OCI-LY3 (cell line): Measurements from ENCODE around the gene BCAR1.

ENCODE experiments used
- H2AFZ ChIP-seq: fragments of 200-600, 300-600 bp; shearing (Covaris generic); 2 replicates; pipeline ENCODE4 v1.6.0; 2014; ENCODE audit warnings: antibody characterized with exemption, low read depth, low read length
- H3K27ac ChIP-seq: fragments of 200-600, 300-600 bp; sonication (generic); 2 replicates; pipeline ENCODE4 v1.5.1; 2014; ENCODE audit warnings: mild to moderate bottlenecking, low read length, moderate library complexity, mixed read lengths
- H3K27me3 ChIP-seq: fragments of 200-600, 300-600 bp; sonication (generic); 2 replicates; pipeline ENCODE4 v1.6.1; 2014; ENCODE audit warnings: low read depth, low read length, mixed read lengths
- H3K36me3 ChIP-seq: fragments of 200-600, 300-600 bp; sonication (generic); replicated peaks from 2 replicates; pipeline ENCODE3; 2014; ENCODE audit warnings: low read depth, low read length, mixed read lengths
- H3K4me1 ChIP-seq: fragments of 300-600, 200-600 bp; sonication (generic); 2 replicates; pipeline ENCODE4 v1.6.1; 2014; ENCODE audit warnings: low read length, mixed read lengths
- H3K4me2 ChIP-seq: fragments of 200-600, 300-600 bp; sonication (generic); 2 replicates; pipeline ENCODE4 v1.6.1; 2014; ENCODE audit warnings: low read length, mixed read lengths
- H3K4me3 ChIP-seq: fragments of 300-600, 200-600 bp; sonication (generic); 2 replicates; pipeline ENCODE4 v1.5.1; 2014; ENCODE audit warnings: antibody characterized with exemption, mild to moderate bottlenecking, low read length, moderate library complexity
- H3K79me2 ChIP-seq: fragments of 300-600, 200-600 bp; shearing (Covaris generic); 2 replicates; pipeline ENCODE4 v1.6.1; 2014; ENCODE audit warnings: mild to moderate bottlenecking, low read length, mixed read lengths
- H3K9ac ChIP-seq: fragments of 300-600, 200-600 bp; shearing (Covaris generic); 2 replicates; pipeline ENCODE4 v1.6.0; 2014; ENCODE audit warnings: mild to moderate bottlenecking, low read length, moderate library complexity
- H3K9me3 ChIP-seq: fragments of 200-600, 300-600 bp; shearing (Covaris generic); 2 replicates; pipeline ENCODE4 v1.6.1; 2014; ENCODE audit warnings: low read length, mixed read lengths; ENCODE audit not compliant: insufficient read depth
- H4K20me1 ChIP-seq: fragments of 200-600, 300-600 bp; sonication (generic); 2 replicates; pipeline ENCODE4 v1.6.1; 2016; ENCODE audit warnings: low read length, mixed read lengths; ENCODE audit not compliant: insufficient read depth
- EZH2phosphoT487 ChIP-seq: fragments of 200-600 bp; shearing (Covaris generic); IDR thresholded peaks from 2 replicates; pipeline ENCODE4 v1.6.1; 2018; ENCODE audit warnings: antibody characterized with exemption, mixed run types, low read depth
- TF ChIP-seq, protein P1 (sequence below): fragments of 200-600, 300-600 bp; sonication (generic); IDR thresholded peaks from 2 replicates; pipeline ENCODE4 v1.5.1; 2014; ENCODE audit warnings: antibody characterized with exemption, low read length, low read depth

Gene BCAR1

DNA sequence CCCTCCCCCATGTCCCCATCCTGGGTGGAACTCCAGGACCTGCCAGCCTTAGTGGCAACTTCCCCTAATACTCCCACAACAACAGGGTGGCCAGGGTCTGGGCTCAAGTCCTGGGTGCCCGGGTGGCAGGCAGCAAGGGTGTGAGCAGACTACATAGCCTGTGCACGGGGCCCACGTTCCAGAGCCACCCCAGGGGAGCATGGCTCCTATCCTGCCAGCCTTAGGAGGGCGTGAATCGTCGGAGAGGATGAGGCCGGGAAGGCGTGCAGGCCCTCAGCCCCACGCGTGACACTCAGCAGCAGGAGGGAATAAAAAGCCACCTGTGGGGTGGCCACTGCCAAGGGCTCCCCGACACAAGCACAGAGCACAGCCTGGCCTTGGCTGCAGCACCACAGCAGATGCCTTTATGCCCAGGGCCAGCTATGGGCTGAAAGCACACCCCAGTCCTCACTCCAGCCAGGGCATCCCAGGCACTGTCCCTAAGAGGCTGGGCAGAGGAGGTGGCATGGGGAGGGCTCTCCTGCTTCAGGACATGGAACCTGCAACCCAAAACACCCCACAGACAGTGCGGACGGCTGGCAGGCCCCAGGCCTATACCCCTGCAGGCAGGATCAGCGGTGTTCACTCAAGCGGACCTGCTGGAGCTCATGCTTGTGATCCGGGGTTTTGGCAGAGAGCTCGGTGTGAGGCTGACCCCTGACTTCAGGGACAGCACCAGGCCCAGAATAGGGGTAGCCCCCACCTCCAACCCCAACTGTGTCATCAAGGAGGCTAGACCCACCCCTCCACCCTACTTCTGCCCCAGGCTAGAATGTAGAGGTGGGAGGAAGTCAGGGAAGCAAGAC lies 2.7 kb downstream of the BCAR1 start:
- H2AFZ ChIP-seq, result no peak overlapping the region
- no peaks in the 10 kb centered on the region for H3K9me3 ChIP-seq
- H3K36me3 ChIP-seq, result no peaks in the 10 kb centered on the region
- peaks cover 28% of the 10 kb centered on the region for H3K27me3 ChIP-seq
- no peaks in the 10 kb centered on the region for H3K79me2 ChIP-seq
- H3K4me3 ChIP-seq, result no peak overlapping the region
- peaks cover 51% of the 10 kb centered on the region for H4K20me1 ChIP-seq
- H3K27ac ChIP-seq, result no peak overlapping the region
- no peak for TF ChIP-seq EZH2phosphoT487
- TF ChIP-seq, protein P1, sequence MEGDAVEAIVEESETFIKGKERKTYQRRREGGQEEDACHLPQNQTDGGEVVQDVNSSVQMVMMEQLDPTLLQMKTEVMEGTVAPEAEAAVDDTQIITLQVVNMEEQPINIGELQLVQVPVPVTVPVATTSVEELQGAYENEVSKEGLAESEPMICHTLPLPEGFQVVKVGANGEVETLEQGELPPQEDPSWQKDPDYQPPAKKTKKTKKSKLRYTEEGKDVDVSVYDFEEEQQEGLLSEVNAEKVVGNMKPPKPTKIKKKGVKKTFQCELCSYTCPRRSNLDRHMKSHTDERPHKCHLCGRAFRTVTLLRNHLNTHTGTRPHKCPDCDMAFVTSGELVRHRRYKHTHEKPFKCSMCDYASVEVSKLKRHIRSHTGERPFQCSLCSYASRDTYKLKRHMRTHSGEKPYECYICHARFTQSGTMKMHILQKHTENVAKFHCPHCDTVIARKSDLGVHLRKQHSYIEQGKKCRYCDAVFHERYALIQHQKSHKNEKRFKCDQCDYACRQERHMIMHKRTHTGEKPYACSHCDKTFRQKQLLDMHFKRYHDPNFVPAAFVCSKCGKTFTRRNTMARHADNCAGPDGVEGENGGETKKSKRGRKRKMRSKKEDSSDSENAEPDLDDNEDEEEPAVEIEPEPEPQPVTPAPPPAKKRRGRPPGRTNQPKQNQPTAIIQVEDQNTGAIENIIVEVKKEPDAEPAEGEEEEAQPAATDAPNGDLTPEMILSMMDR, result no peak
- H3K4me1 ChIP-seq, result peaks cover 14% of the 10 kb centered on the region
- H3K9ac ChIP-seq, result no peak overlapping the region
- H3K4me2 ChIP-seq, result no peak overlapping the region

- Histone ChIP-seq H4K20me1 (peaks cover 51% of the 10 kb centered on the region), H3K9ac (no peak overlapping the region)
These were observed 3.3 kb downstream of the BCAR1 start for GRCh38 chr16:75248142-75248535.

DNA sequence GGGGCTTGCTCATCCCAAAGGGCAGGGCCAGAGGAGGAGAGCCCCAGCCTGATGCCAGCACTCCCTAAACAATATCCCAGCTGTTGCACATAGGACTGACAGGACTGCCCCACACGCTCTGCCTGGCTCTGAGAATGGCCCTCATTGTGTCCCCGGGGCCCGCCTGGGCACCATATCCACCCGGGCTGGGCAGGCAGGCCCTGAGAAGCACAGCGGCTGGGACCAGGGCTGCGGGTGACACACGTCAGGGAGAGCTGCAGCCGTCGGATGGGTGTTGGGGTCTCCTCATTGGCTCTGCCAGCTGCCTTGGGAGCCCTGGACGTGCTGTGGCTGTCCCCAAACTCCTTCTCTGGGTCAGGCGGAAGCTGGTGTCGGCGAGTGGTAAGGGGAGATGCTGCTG lies 4.2 kb downstream of the BCAR1 start:
- no peak overlapping the region for H2AFZ ChIP-seq
- H3K79me2 ChIP-seq, result no peaks in the 10 kb centered on the region
- no peak overlapping the region for H3K27ac ChIP-seq
- TF ChIP-seq EZH2phosphoT487, result no peak
- TF ChIP-seq, protein P1, result no peak
- no peak overlapping the region for H3K9ac ChIP-seq
- peaks cover 42% of the 10 kb centered on the region for H4K20me1 ChIP-seq
- peaks cover 14% of the 10 kb centered on the region for H3K4me1 ChIP-seq
- H3K4me2 ChIP-seq, result no peak overlapping the region
- H3K4me3 ChIP-seq, result no peak overlapping the region
- H3K9me3 ChIP-seq, result no peaks in the 10 kb centered on the region
- no peaks in the 10 kb centered on the region for H3K36me3 ChIP-seq
- H3K27me3 ChIP-seq, result peaks cover 23% of the 10 kb centered on the region

More at GRCh38 chr16:75248142-75248535, 3.3 kb downstream of the BCAR1 start:
- Histone ChIP-seq H3K4me2 (no peak overlapping the region), H3K4me3 (no peak overlapping the region), H3K36me3 (no peaks in the 10 kb centered on the region), H3K4me1 (peaks cover 14% of the 10 kb centered on the region), H3K9me3 (no peaks in the 10 kb centered on the region), H2AFZ (no peak overlapping the region), H3K27ac (no peak overlapping the region), H3K79me2 (no peaks in the 10 kb centered on the region), H3K27me3 (peaks cover 28% of the 10 kb centered on the region)
- no peak for TF ChIP-seq EZH2phosphoT487
- TF ChIP-seq, protein P1, result no peak

DNA sequence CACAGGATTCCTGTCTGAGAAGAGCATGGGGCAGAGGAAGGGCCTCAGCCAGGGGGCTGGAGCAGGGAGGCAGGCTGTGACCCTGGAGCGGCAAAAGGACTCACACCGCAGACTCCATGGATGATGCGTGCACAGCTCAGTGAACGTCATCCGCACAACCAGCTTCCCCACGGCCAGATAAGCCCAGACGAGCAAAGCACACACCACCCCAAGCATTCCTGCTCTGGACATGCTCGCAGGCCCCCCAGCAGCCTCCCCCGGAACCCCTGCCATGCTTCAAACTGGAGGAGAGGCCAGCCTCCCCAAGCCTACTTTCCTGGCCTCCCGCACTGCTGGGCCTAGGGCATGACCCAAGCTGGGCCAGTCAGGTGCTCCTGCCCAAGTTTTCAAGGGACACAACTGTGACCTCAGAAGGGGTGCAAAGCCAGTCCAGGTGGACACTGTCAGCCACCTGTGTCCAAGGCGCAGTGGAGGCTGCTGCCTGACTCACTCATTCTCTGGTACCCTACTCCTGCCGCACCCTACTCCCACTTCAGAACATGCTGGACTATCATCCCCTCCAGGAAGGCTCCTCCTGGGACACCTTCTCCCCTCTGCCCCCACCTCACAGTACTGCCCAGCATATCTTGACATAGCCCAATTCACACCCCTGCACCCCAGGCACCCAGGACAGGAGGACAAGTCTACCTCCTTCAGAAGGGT lies 4.8 kb downstream of the BCAR1 start:
- peaks cover 14% of the 10 kb centered on the region for H3K4me1 ChIP-seq
- no peak overlapping the region for H3K4me2 ChIP-seq
- H3K27ac ChIP-seq, result no peak overlapping the region

More for the DNA sequence above, 4.8 kb downstream of the BCAR1 start:
- Histone ChIP-seq H3K36me3 (no peaks in the 10 kb centered on the region), H3K9ac (no peak overlapping the region), H3K9me3 (no peaks in the 10 kb centered on the region), H3K79me2 (no peaks in the 10 kb centered on the region), H4K20me1 (peaks cover 36% of the 10 kb centered on the region), H3K4me3 (no peak overlapping the region), H3K27me3 (peaks cover 17% of the 10 kb centered on the region), H2AFZ (no peak overlapping the region)
- TF ChIP-seq, protein P1, result no peak
- no peak for TF ChIP-seq EZH2phosphoT487
